Activated CD8-positive, alpha-beta T cell treated with anti-CD3 and anti-CD28 coated beads, Interleukin-2, amount 10 ng/mL, durations not matched to agents 7 days and 5 days (primary cell): Measurements from ENCODE around the gene AWAT2. TPM values are rescaled to one million over a fixed set of nuclear protein-coding genes. Genes with fewer than 3 reads are reported as not detected.

Source experiments
- ATAC-seq: fragments of 150-1000 bp; cut with Tn5 transposase; one replicate; pipeline ENCODE4 v1.10.0; 2021; ENCODE audit warnings: moderate library complexity
- CTCF ChIA-PET: fragments of 350-600 bp; sonication (Branson Sonifier 250); formaldehyde crosslinking; loops from one replicate; lab custom pipeline; 2021; ENCODE audit warnings: antibody characterized with exemption; lab: Charles Lee
- POLR2A ChIA-PET: fragments of 350-600 bp; sonication (Branson Sonifier 250); formaldehyde crosslinking; loops from one replicate; lab custom pipeline; 2021; ENCODE audit warnings: antibody characterized with exemption; lab: Charles Lee
- DNase-seq: peaks from one replicate; pipeline ENCODE4 v3.0.0-alpha.2; 2020
- H3K27ac Mint-ChIP-seq: one replicate; pipeline ENCODE4 v1.8.0; 2021; ENCODE audit warnings: mild to moderate bottlenecking, mixed read lengths
- H3K27me3 Mint-ChIP-seq: one replicate; pipeline ENCODE4 v1.8.0; 2021; ENCODE audit warnings: low read depth, mixed read lengths
- H3K36me3 Mint-ChIP-seq: one replicate; pipeline ENCODE4 v1.8.0; 2021; ENCODE audit warnings: low read depth, mixed read lengths
- H3K4me1 Mint-ChIP-seq: one replicate; pipeline ENCODE4 v1.8.0; 2021; ENCODE audit warnings: low read depth, mixed read lengths
- H3K4me3 Mint-ChIP-seq: one replicate; pipeline ENCODE4 v1.8.0; 2021; ENCODE audit warnings: mild to moderate bottlenecking, mixed read lengths
- H3K9me3 Mint-ChIP-seq: one replicate; pipeline ENCODE4 v1.8.0; 2022; ENCODE audit warnings: mixed read lengths; ENCODE audit not compliant: insufficient read depth
- total RNA-seq, 2 experiments: library from RNA; stranded (reverse); gene quantifications; one replicate each; pipeline ENCODE4 v1.2.3, GENCODE V29; 2021

Gene AWAT2
- total RNA-seq: not detected

- POLR2A ChIA-PET: no interaction called here
- H3K27ac Mint-ChIP-seq: no peak within 1 kb of the TSS
- H3K9me3 Mint-ChIP-seq: no peaks in the 10 kb centered on the region
- no peak for ATAC-seq
- CTCF ChIA-PET: no interaction called here
- no peaks in the 10 kb centered on the region for H3K36me3 Mint-ChIP-seq
- H3K27me3 Mint-ChIP-seq: no peaks in the 10 kb centered on the region
- no peak within 1 kb of the TSS for H3K4me3 Mint-ChIP-seq
- no peak for DNase-seq
- no peaks in the 10 kb centered on the region for H3K4me1 Mint-ChIP-seq
Observed at GRCh38 chrX:70049925-70050324, at the start of gene AWAT2. TSS of gene AWAT2 (minus strand) at chrX:70049938. CDS start at chrX:70049932, 6 bp downstream.

- H3K9me3 Mint-ChIP-seq: no peaks in the 10 kb centered on the region
- ATAC-seq: no peak
Observed at GRCh38 chrX:70096052-70096451, 46.3 kb upstream of the AWAT2 start.

GRCh38 chrX:70092247-70092646 lies 42.5 kb upstream of the AWAT2 start:
- H3K4me3 Mint-ChIP-seq: no peak overlapping the region
- DNase-seq (no peak), ATAC-seq (no peak)
- no peaks in the 10 kb centered on the region for H3K36me3 Mint-ChIP-seq
- H3K4me1 Mint-ChIP-seq: no peaks in the 10 kb centered on the region
- CTCF ChIA-PET: no interaction called here
- H3K27ac Mint-ChIP-seq: no peak overlapping the region
- H3K9me3 Mint-ChIP-seq: no peaks in the 10 kb centered on the region
- POLR2A ChIA-PET: no interaction called here
- H3K27me3 Mint-ChIP-seq: peaks cover 2% of the 10 kb centered on the region

More at GRCh38 chrX:70096052-70096451, 46.3 kb upstream of the AWAT2 start:
- peaks cover 2% of the 10 kb centered on the region for H3K27me3 Mint-ChIP-seq
- H3K4me1 Mint-ChIP-seq: no peaks in the 10 kb centered on the region
- CTCF ChIA-PET: interaction anchor here (0.8 to 2.9 kb wide), 7 partner anchors 19 to 603 kb away, joined by 3 to 20 read pairs (median 4); no protein-coding TSS in a partner anchor
- no peak for DNase-seq
- POLR2A ChIA-PET: no interaction called here
- no peak overlapping the region for H3K4me3 Mint-ChIP-seq
- H3K36me3 Mint-ChIP-seq: no peaks in the 10 kb centered on the region
- no peak overlapping the region for H3K27ac Mint-ChIP-seq

GRCh38 chrX:70089604-70090297 lies 40.0 kb upstream of the AWAT2 start:
- CTCF ChIA-PET: no interaction called here
- DNase-seq: no peak

GRCh38 chrX:70088751-70089150 lies 39.0 kb upstream of the AWAT2 start:
- H3K36me3 Mint-ChIP-seq: no peaks in the 10 kb centered on the region
- ChIA-PET CTCF (no interaction called here), POLR2A (no interaction called here)
- no peak for DNase-seq
- no peak for ATAC-seq
- peaks cover 2% of the 10 kb centered on the region for H3K27me3 Mint-ChIP-seq
- H3K9me3 Mint-ChIP-seq: no peaks in the 10 kb centered on the region
- no peak overlapping the region for H3K27ac Mint-ChIP-seq
- no peaks in the 10 kb centered on the region for H3K4me1 Mint-ChIP-seq
- H3K4me3 Mint-ChIP-seq: no peak overlapping the region

More at GRCh38 chrX:70089604-70090297, 40.0 kb upstream of the AWAT2 start:
- H3K27me3 Mint-ChIP-seq: peaks cover 2% of the 10 kb centered on the region
- POLR2A ChIA-PET: no interaction called here
- no peaks in the 10 kb centered on the region for H3K9me3 Mint-ChIP-seq
- no peak overlapping the region for H3K27ac Mint-ChIP-seq
- no peaks in the 10 kb centered on the region for H3K4me1 Mint-ChIP-seq
- no peak overlapping the region for H3K4me3 Mint-ChIP-seq
- ATAC-seq: no peak
- no peaks in the 10 kb centered on the region for H3K36me3 Mint-ChIP-seq

GRCh38 chrX:70087857-70088630 lies 38.3 kb upstream of the AWAT2 start:
- ChIA-PET POLR2A (no interaction called here), CTCF (interaction anchor here (1.5 kb wide), 1 partner anchor 10 kb away, joined by 3 read pairs; no protein-coding TSS in a partner anchor)
- Mint-ChIP-seq H3K27ac (no peak overlapping the region), H3K4me1 (no peaks in the 10 kb centered on the region), H3K9me3 (no peaks in the 10 kb centered on the region), H3K36me3 (no peaks in the 10 kb centered on the region), H3K4me3 (no peak overlapping the region), H3K27me3 (peaks cover 2% of the 10 kb centered on the region)
- DNase-seq (no peak), ATAC-seq (no peak)

GRCh38 chrX:70084592-70085240 lies 35.0 kb upstream of the AWAT2 start:
- Mint-ChIP-seq H3K36me3 (no peaks in the 10 kb centered on the region), H3K9me3 (no peaks in the 10 kb centered on the region), H3K4me1 (no peaks in the 10 kb centered on the region), H3K4me3 (no peak overlapping the region), H3K27me3 (peaks cover 4% of the 10 kb centered on the region), H3K27ac (no peak overlapping the region)
- ChIA-PET POLR2A (no interaction called here), CTCF (no interaction called here)
- no peak for ATAC-seq
- no peak for DNase-seq

- H3K4me3 Mint-ChIP-seq: no peak overlapping the region
- H3K36me3 Mint-ChIP-seq: no peaks in the 10 kb centered on the region
- CTCF ChIA-PET: no interaction called here
- peaks cover 4% of the 10 kb centered on the region for H3K27me3 Mint-ChIP-seq
- ATAC-seq (no peak), DNase-seq (no peak)
- H3K27ac Mint-ChIP-seq: no peak overlapping the region
- H3K4me1 Mint-ChIP-seq: no peaks in the 10 kb centered on the region
- POLR2A ChIA-PET: no interaction called here
- H3K9me3 Mint-ChIP-seq: no peaks in the 10 kb centered on the region
Observed at GRCh38 chrX:70082723-70083122, 33.0 kb upstream of the AWAT2 start.

GRCh38 chrX:70079870-70080269 lies 30.1 kb upstream of the AWAT2 start:
- peaks cover 4% of the 10 kb centered on the region for H3K27me3 Mint-ChIP-seq
- H3K36me3 Mint-ChIP-seq: no peaks in the 10 kb centered on the region
- H3K9me3 Mint-ChIP-seq: no peaks in the 10 kb centered on the region
- no peaks in the 10 kb centered on the region for H3K4me1 Mint-ChIP-seq
- ATAC-seq (no peak), DNase-seq (no peak)
- no peak overlapping the region for H3K4me3 Mint-ChIP-seq
- H3K27ac Mint-ChIP-seq: no peak overlapping the region
- POLR2A ChIA-PET: no interaction called here
- CTCF ChIA-PET: interaction anchor here (1.6 kb wide), 1 partner anchor 18 kb away, joined by 5 read pairs; no protein-coding TSS in a partner anchor

- ChIA-PET CTCF (no interaction called here), POLR2A (no interaction called here)
Observed at GRCh38 chrX:70079297-70079696, 29.6 kb upstream of the AWAT2 start.

GRCh38 chrX:70066646-70067045 lies 16.9 kb upstream of the AWAT2 start:
- H3K4me1 Mint-ChIP-seq: no peaks in the 10 kb centered on the region
- no peaks in the 10 kb centered on the region for H3K27me3 Mint-ChIP-seq
- no peak for ATAC-seq
- no peaks in the 10 kb centered on the region for H3K36me3 Mint-ChIP-seq
- no peak for DNase-seq
- no peak overlapping the region for H3K27ac Mint-ChIP-seq
- no peak overlapping the region for H3K4me3 Mint-ChIP-seq
- CTCF ChIA-PET: no interaction called here
- no peaks in the 10 kb centered on the region for H3K9me3 Mint-ChIP-seq
- POLR2A ChIA-PET: no interaction called here

More at GRCh38 chrX:70079297-70079696, 29.6 kb upstream of the AWAT2 start:
- H3K4me3 Mint-ChIP-seq: no peak overlapping the region
- DNase-seq (no peak), ATAC-seq (no peak)
- no peaks in the 10 kb centered on the region for H3K4me1 Mint-ChIP-seq
- H3K9me3 Mint-ChIP-seq: no peaks in the 10 kb centered on the region
- H3K27ac Mint-ChIP-seq: no peak overlapping the region
- H3K27me3 Mint-ChIP-seq: peaks cover 4% of the 10 kb centered on the region
- no peaks in the 10 kb centered on the region for H3K36me3 Mint-ChIP-seq
